ENCODE measurements around the gene WDR27.

WDR27 gene

DNA sequence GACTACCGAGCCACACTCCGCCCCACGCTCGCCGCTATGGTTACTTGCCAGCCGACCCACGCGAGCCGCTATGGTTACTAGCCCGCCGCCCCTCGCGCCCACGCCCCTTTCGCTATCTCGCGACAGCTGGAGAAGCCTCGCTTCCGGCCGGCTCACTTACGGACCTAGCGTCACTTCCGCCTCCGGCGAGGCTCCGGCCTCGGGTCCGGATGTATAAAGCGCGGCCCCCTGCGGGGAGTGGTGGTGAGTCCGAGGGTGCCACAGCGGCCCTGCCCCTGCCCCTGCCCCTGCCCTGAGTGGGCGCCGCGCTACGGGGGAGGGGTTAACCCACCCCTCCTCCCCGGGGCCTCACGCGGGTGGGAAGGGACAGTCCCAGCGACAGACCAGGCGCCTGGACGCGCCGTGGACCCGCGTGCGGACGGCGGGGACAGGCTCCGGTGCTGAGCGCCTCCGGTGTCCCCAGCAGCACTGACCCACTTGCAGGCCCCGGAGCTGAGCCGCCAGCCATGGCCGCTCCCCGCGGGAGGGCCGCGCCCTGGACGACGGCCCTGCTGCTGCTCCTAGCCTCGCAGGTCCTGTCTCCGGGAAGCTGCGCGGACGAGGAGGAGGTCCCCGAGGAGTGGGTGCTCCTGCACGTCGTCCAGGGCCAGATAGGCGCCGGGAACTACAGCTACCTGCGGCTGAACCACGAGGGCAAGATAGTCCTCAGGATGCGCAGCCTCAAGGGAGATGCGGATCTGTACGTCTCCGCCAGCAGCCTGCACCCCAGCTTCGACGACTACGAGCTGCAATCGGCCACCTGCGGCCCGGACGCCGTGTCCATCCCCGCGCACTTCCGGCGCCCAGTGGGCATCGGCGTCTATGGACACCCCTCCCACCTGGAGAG lies at the start of gene WDR27, which contains the start of gene C6orf120:
Gene WDR27, minus strand, starts transcription at position 76 of the 886 bp plus-strand sequence. CDS start 13,024 bp downstream, outside the sequence.
Gene C6orf120, plus strand, starts transcription at position 173 of the 886 bp plus-strand sequence. Its CDS starts 334 bp downstream, at position 507.
- peak; percentile 91 for DNase-seq

DNA sequence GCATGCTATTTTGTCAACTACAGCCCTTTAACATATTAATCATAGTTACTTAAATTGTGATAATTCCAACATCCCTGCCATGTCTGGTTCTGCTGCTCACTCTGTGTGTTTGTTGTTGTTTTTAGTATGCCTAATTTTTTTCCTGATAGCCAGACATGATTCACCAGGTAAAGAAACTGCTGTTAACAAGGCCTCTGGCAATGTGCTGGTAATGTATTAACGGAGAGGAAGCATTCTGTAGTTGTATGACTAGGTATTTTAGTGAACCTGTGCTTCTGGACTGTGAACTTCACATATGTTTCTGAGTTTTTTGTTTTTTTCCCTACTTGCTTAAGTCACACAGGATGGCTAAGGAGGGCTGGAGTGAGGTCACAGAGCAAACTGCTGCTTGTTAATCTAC lies 44.7 kb upstream of the WDR27 start:
- DNase-seq: no peak

DNA sequence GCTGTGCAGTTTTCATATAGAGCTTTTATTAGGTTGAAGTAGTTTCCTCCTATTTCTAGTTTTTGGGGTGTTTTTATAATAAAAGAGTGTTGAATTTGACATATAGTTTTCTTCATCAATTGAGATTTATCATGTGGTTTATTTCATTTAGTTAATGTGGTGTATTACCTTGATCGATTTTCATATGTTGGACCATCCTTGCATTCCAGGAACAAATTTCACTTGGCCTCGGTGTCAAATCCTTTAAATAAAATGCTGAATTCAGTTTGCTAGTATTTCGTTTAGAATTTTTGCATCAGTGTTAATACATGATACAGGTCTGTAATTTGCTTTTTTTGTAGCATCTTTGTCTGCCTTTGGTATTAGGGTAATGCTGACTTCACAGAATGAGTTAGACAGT lies 43.6 kb upstream of the WDR27 start:
- DNase-seq: no peak

DNA sequence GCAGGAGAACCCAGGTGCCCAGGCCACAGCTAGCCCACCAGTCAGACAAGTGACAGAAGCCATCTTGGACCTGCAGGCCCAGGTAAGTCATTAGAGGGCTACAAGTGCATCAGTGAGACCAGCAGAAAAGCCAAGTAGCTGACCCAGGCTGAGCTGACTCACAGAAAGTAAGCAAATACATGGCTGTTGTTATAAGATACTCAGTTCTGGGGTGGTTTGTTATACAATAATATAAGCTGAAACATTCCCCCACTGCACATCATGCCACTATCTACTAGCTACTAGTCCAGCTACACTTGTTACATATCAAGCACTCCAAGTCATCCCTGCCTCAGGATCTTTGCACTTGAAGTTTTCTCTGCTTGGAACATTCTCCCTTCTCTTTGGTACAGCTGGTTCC lies 39.5 kb upstream of the WDR27 start:
- no peak for DNase-seq

DNA sequence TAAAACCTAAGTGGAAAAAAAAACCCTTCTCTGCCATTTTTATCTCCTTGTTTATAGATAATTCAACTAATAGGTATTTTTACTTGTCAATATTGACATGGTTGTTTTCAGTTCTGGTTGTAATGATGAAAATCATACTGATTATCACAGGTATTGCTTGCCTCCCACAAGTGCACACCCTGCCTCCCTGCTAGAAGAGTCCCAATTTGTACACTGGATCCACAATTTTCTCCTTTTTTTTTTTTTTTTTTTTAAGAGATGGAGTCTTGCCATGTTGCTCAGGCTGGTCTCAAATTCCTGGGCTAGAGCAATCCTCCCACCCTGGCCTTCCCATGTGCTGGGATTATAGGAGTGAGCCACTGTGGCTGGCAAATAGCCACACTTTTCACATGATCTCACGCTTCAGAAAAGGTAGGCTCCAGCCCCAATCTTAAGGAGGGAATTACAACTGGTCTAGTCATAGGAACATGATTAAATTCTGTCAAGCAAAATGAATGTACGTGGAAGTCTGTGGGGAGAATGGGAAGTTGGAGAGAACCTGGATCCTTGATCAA lies 37.2 kb upstream of the WDR27 start:
- no peak for DNase-seq

DNA sequence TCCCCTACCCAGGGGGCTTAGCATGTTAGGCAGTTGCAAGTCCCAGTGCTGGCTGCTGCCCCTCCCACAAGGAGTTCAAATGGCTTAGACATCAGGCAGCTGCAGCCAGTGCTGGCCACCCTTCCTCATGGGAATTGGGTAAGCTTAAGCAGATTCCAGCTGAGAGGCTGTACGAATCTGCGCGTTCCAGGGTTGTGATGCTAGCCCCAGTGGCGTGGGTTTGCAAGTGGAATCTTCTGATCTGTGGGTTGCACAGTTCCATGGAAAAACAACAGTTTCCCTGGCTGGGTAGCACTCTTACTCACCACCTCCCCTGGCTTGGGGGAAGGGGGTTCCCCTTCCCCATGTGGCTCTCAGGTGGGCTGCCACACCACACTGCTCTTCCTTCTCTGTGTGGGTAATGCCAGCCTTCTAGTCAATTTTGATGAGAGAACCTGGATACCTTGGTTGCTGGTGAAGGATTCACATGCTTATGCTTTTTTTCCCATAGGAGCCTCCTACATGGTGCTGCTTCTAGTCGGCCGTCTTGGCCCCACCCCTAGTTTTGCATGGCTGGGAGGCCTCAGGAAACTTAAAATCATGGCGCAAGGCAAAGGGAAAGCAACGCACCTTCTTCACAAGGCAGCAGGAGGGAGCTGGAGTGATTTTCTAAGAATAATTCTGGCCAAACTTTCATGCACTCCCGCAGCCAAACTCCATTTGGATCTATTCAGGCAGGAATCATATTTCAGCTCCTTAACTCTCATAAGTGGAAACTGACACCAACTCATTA lies 36.6 kb upstream of the WDR27 start:
- no peak for DNase-seq

DNA sequence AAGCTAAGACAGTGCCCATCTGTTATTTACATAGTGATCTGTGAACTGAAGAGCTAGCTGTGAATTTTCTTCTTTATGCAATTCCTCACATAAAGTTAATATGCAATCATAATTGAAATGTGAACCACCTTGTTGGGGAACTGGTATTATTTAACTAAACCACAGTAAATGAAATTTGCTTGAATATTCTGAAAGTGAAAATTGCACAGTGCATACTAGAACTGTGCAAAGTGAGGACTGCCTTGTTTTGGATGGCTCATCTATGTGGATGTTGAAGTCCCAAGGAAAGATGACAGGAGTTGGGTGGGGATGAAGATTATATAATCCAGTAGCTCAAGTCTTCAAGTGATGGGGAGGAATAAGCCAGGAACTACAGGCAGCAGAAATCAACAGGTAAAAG lies 28.1 kb upstream of the WDR27 start:
- no peak for DNase-seq

DNA sequence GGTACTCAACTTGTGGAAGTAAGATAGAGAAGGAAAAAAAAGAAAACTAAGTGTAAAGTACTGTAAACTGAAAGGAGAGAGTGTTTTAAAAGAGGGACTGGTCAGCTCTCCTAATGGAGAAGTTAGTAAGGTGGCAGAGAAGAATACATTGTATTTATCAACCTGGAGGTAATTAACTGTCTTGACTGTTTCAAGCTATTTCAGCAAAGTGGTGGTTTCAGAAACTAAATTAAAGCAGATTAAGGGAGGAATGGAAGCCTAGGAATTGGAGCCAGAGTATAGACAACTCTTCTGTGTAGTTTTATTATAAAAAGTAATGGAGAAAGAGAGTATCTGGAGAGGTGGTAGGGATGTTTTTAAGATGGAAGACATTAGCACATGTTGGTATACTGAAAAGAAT lies 25.1 kb upstream of the WDR27 start:
- no peak for DNase-seq

DNA sequence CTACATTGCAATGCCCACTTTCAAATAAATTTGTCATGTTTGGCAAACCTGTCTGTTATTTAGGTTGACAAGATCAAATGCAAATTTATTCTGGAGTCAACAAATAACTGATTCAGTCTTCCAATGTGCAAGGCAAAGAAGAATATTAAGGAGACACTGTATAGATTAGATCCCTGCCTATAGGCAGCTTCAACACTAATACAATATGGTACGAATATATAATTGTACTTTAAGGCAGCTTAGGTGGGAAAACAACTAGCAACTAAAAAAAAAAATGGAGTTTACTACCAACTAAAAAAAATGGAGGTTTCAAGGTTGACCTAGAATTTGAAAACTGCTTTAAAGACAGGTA lies 24.2 kb upstream of the WDR27 start:
- no peak for DNase-seq

DNA sequence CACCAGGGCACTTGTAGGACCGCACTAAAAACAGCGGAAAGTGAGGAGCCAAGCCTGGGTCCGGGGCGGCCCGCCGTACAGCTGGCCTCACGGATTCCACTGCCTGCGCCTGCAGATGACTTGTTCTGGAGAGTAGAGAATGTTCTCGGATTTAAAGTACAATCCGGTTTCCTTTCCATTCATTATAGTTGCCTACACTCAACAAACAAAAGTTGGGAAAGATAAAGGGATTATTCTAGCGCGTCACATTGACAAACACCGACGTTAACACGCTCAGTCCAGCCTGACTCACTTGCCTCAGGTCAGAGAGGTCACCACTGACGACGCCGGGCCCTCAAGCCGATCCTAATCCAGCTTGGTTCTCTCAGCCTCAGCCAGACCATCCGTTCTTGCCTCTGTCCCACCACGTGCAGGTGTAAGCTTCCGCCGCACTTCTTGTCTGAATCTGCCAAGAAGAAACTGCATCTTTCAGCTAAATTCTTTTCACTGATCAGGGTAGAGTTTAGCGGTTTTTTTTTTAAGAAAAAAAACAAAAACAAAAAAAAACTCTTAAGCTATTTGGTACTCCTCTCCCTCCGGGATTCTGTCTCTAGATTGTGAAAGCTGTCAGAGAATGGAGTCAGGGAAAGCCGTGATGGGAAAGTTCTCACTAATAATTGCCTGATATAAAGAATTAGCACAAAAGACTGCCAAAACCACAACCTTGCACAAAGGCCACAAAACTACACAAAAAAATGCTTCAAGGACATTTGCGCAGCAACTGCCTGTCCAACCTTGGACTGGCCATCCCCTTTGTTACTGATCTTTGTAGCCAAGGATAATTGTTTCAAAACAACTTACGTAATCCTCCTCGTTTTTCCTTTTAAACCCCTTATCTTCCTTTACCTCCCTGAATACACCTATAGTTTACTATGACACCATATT lies 23.6 kb upstream of the WDR27 start:
- peak; percentile 41 for DNase-seq

DNA sequence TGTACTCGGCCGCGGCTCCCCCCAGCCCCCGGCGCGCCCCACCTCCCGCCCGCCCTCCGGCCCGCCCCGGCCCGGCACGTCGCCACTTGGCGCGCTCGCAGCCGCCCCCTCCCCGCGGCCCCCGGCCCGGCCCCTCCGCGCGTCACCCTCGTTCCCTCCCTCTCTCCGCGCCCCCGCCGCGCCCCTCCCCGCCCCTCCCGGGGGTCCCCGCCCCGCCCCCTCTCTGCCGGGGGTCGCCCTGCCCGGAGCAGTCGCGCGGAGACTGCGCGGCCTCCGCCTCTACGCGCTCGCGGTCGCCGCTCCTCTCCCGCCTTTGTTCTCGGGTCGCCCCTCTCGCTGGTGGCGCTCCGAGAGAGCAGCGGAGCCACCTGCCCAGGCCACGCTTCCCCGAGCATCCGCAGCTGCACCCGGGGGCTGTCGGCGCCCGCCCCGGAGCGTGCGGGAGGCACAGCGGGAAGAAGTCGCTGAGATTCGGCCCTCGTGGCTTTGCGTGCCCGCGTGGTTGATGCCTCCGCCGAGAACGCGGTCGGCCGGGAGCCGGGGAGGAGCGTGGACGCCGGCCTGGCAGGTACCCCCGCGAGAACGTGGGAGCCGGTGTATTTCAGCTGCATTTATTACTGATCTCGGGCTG lies 22.8 kb upstream of the WDR27 start, which contains the start of gene PHF10:
Gene PHF10, minus strand, starts transcription at position 7 of the 631 bp plus-strand sequence. CDS start 569 bp downstream, outside the sequence.
- no peak for DNase-seq

DNA sequence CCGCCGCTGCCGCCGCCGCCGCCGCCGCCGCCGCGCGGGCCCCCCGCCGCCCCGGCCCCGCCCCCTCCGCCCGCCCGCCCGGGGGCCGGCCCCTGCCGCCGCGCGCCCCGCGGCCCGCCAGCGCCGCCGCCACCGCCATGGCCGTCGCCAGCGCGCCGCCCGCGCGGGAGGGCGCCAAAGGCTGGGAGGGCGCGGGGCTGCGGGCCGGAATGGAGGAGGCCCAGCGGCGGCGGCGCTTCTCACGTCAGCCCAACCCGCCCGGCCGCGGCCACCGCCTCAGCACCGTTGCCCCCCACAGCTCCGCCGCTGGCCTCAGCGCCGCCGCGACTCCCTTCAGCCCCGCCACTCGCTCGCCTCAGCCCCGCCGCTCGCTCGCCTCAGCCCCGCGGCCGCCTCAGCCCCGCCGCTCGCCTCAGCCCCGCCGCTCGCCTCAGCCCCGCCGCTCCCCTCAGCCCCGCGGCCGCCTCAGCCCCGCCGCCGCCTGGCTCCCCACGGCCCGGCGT lies 22.2 kb upstream of the WDR27 start:
- no peak for DNase-seq

DNA sequence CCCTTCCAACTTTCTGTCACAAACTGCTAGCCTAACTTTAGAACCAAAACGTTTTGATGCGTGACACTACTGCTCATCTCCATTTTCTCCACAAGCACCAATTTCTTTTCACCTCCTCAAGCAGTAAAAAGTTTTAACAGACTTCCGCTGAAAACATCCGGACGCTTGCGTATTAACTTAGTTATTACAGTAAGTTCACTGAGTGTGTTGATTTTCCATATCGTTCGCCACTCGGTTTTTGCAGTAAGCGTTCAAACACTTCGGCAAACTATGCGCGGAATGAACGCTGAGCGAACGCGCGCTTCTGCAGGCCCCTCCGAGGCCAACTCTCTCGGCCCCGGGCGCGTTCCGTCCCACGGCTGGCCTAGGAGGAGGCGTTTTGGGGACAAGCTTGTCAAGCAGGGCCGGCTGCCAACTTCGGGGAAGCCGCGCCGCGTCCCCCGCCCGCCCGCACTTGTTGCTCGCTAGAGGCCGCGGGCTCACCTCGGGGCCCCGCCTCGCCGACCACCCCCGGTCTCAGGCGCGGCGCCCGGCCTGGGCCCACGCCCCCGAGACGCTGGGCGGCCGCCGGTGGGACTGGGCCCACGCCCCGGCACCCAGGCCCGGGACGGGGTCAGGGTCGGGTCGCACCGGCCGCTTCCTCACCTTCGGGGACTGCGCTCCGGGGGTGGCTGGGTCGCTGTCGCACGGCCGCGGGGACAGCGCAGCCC lies 21.5 kb upstream of the WDR27 start:
- peak; percentile 14 for DNase-seq

DNA sequence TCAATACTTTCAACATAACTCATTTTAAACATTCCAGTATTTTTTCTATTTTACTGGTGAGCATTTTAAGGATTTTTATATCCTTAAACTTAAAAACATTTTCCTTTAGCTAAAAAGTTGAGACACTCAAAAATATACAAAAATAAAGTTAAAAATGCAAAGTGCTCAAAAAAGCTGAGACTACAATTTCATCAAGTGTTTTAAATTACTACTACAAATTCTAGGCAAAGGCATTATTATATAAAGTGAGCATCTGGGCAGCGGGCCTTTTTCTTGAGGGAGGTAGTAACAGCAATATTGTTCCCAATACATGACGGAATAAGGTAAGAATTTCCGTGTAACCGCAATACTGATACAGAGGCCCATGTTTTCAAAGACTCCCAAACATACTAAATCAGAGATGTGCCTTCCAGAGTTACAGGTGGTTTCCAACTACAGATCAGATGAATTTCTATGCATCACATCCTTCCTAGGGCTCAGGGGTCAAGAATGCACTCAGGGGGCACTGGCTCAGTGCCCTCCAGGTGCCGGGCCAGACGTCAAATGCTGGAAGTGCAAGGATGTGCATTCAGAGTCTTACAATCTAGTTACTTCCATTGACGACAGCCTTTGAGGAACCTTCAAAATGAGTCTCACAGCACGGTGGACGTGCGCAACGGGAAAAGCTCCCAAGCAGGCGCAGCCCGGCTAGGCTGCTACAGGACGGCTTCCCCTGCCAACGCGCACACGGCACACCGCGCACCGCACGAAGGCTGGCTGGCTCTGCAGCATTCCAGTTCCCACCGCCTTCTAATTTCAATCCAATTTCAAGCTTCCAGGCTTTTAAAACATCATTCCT lies 20.8 kb upstream of the WDR27 start:
- DNase-seq: peak; percentile 63

DNA sequence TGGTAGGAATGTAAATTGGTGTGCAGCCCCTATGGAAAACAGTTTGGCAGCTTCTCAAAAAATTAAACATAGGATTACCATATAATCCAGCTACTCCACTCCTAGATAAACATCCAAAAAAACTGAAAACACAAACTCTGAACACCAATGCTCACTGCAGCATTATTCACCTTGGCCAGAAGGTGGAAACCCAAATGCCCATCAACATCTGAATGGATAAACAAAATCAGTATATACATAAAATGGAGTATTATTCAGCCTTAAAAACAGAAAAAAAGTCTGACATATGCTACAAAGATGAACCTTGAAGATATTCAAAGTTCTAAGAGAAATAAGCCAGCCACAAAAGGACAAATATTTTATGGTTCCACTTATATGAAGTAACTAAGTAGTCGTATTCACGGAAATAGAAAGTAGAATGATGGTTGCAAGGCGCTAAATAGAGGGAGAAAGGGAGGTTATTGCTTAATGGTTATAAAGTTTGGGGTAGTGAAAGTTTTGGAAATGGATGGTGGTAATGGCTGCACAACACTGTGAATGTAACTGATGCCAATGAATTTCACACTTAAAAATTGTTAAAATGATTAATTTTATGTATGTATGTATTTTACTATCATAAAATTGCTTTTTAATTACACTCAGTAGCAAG lies 18.5 kb upstream of the WDR27 start:
- no peak for DNase-seq

DNA sequence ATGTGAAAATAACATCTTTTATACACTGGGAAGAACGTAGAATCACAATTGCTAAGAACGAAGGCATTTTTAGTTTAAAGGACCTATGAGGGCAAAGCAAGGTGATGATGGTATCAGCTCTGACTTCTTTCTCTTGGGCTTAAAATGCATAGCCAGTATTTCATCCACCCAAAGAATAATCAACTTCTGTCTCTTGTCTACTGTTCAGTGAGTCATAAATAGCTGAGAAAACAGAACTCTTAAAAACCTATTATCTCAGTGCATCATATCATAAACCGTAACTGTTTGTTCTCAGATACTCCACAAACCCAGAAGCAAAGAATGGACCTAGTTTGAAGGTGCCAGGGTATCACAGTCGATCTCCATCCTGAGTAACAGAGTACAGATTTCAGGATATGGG lies 17.3 kb upstream of the WDR27 start:
- peak; percentile 9 for DNase-seq

DNA sequence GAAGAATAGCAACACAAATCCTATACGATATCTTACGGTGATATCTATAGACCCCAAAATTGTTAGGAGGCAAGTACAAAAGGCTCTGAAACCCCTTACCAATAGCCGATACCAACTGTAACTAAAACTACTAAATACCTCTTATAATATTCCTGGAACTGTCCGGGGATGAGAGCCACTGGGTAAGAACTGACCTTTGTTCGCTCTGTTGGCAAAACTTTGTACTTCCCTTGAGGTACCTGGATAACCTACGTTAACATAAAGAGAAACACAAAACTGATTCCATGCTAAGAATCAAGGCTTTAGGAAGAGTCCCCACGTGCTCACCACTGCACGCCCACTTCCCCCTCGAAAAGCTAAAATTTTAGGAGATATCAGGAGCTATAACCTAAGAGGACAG lies 12.8 kb upstream of the WDR27 start:
- DNase-seq: no peak

DNA sequence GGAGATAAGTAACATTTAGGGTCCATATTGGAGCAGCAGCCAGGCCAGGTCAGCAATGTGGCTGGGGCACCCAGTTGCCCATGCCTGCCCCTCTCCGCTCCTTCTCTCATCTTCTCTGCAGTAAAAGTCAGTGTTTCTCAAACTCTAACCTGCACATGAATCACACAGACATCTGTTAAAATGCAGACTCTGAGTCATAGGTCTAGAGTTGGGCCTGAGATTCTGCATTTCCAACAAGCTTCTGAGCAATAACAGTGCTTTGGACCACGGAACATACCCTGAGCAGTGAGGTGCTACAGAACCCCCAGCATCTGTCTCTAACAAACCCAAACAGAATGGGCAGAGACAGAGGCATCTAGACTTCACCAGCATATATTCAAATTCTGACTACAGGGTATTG lies 12.3 kb upstream of the WDR27 start:
- no peak for DNase-seq

DNA sequence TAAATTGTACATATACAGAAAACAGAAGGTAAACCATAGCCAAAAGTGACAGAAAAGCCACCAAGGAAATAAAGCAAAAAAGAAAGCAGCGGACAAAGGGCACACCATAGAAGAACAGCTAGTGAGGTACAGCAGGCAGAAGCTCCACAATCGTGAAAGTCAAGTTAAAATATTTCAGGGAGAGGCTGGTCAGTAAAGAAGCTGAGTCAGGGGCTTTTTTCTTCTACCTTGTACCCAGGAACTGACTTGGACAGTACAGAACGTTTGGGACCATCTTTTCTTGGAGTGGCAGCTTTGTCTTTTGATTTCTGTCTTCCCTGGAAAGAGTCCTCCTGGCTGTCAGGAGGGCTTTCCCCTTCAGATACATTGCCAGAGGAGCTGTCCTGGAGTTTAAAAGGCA lies 8.2 kb upstream of the WDR27 start:
- DNase-seq: no peak

DNA sequence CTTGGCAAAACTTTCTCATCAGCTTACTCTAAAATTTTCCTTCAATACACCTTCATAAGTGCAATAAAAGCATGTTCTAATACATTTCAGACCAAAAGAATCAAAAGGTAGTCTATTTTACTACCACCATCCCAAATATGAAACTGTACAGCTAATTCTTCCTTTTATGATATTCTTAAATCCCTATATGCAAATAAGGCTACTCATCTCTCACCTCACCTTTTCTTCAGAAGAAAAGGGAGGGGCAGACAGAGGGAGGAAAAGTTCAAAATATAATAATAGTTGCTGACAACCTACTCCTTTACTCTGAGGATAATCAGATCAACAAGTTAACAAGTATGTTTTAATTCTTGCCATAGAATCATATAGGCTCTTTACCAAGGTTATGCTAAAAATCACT lies 7.5 kb upstream of the WDR27 start:
- DNase-seq: no peak

Measured in kidney glomerular epithelial cell (primary cell).